Endothelial cell of hepatic sinusoid (primary cell): ENCODE measurements around the gene CBFB.

Experiments
- in situ Hi-C: cut with HindIII; loops from 2 replicates; pipeline ENCODE4 v1.10.0; 2017; ENCODE audit warnings: low sequenced_read_pairs

The CBFB gene

GRCh38 chr16:67040166-67040565 lies 11.2 kb downstream of the CBFB start:
- in situ Hi-C loops, result loop anchor here (5.0 kb wide), 3 partner anchors 47 to 103 kb away; partner anchors contain the start of gene CES2

GRCh38 chr16:67040906-67041305 lies 12.0 kb downstream of the CBFB start:
- in situ Hi-C loops, result loop anchor here (5.0 kb wide), 3 partner anchors 46 to 104 kb away; partner anchors contain the start of gene CES2

- in situ Hi-C loops, result loop anchor here (5.0 kb wide), 3 partner anchors 46 to 104 kb away; partner anchors contain the start of gene CES2
These were observed 12.6 kb downstream of the CBFB start for GRCh38 chr16:67041520-67041919.

- in situ Hi-C loops, result loop anchor here (5.0 kb wide), 3 partner anchors 44 to 106 kb away; partner anchors contain the start of gene CES2
These were observed 14.5 kb downstream of the CBFB start for GRCh38 chr16:67043420-67043819.

- in situ Hi-C loops, result no loop called here
These were observed 21.8 kb downstream of the CBFB start for GRCh38 chr16:67050796-67051195.

- in situ Hi-C loops, result no loop called here
These were observed 23.4 kb downstream of the CBFB start for GRCh38 chr16:67052399-67052798.

- in situ Hi-C loops, result no loop called here
These were observed 24.9 kb downstream of the CBFB start for GRCh38 chr16:67053767-67054334.

- in situ Hi-C loops, result no loop called here
These were observed 26.0 kb downstream of the CBFB start for GRCh38 chr16:67054901-67055300.

- in situ Hi-C loops, result no loop called here
These were observed 27.0 kb downstream of the CBFB start for GRCh38 chr16:67055712-67056487.

- in situ Hi-C loops, result no loop called here
These were observed 34.1 kb downstream of the CBFB start for GRCh38 chr16:67063008-67063407.

GRCh38 chr16:67068212-67068753 lies 39.3 kb downstream of the CBFB start:
- in situ Hi-C loops, result no loop called here

GRCh38 chr16:67071476-67072048 lies 42.6 kb downstream of the CBFB start:
- in situ Hi-C loops, result no loop called here

GRCh38 chr16:67075331-67075730 lies 46.4 kb downstream of the CBFB start:
- in situ Hi-C loops, result no loop called here

GRCh38 chr16:67077871-67078270 lies 48.9 kb downstream of the CBFB start:
- in situ Hi-C loops, result no loop called here

GRCh38 chr16:67082100-67082499 lies 53.2 kb downstream of the CBFB start:
- in situ Hi-C loops, result no loop called here

GRCh38 chr16:67082891-67083290 lies 53.9 kb downstream of the CBFB start:
- in situ Hi-C loops, result no loop called here

GRCh38 chr16:67084345-67085028 lies 55.5 kb downstream of the CBFB start:
- in situ Hi-C loops, result loop anchor here (5.0 kb wide), 1 partner anchor 42 kb away; no protein-coding TSS in a partner anchor

GRCh38 chr16:67086822-67087221 lies 57.9 kb downstream of the CBFB start:
- in situ Hi-C loops, result loop anchor here (5.0 kb wide), 1 partner anchor 45 kb away; no protein-coding TSS in a partner anchor

GRCh38 chr16:67087291-67087690 lies 58.3 kb downstream of the CBFB start:
- in situ Hi-C loops, result loop anchor here (5.0 kb wide), 1 partner anchor 45 kb away; no protein-coding TSS in a partner anchor

- in situ Hi-C loops, result loop anchor here (5.0 kb wide), 1 partner anchor 46 kb away; no protein-coding TSS in a partner anchor
These were observed 58.9 kb downstream of the CBFB start for GRCh38 chr16:67087803-67088202.

GRCh38 chr16:67088551-67088950 lies 59.6 kb downstream of the CBFB start:
- in situ Hi-C loops, result loop anchor here (5.0 kb wide), 1 partner anchor 46 kb away; no protein-coding TSS in a partner anchor
